22Rv1 (cell line): ENCODE data around the gene PAQR8.

Experiments used
- CTCF ChIP-seq: fragments of 450-650 bp; IDR thresholded peaks from 2 replicates; pipeline ENCODE4 v1.5.1; 2017; ENCODE audit warnings: mild to moderate bottlenecking
- ZFX ChIP-seq: fragments of 450-650 bp; IDR thresholded peaks from 2 replicates; pipeline ENCODE4 v1.6.1; 2017; ENCODE audit warnings: antibody characterized with exemption, borderline replicate concordance

DNA sequence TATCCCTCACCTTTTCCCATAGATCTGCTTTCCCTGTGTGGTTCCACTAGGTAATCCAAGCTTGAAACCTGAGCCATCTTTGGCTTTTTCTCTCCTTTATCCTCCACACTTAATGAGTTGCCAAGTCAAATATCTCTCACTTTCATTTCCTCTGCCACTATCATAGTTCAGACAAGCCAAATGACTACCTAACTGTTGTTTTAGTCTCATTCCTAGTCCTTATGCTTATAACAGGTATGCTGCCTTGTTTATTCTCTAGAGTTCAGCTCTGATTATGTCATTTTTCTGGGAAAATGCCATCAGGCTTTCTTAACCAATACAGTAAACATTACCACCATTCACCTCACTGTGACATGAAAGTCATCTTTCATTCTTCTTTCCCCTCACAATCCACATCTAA is 64.7 kb downstream of the PAQR8 start:
- TF ChIP-seq CTCF, result no peak
- TF ChIP-seq ZFX, result no peak
